Fibroblast of peridontal ligament (primary cell): ENCODE measurements around the gene LSM6.

Experiments
- DNase-seq: peaks from one replicate; pipeline ENCODE4 v3.0.0-alpha.2; 2010; ENCODE audit errors: extremely low read depth

Gene LSM6

GRCh38 chr4:146186041-146186440, 10.5 kb downstream of the LSM6 start:
- DNase-seq, result no peak

- DNase-seq, result no peak
These were observed 11.1 kb downstream of the LSM6 start for GRCh38 chr4:146186596-146186995.

- DNase-seq, result no peak
These were observed 14.9 kb downstream of the LSM6 start for GRCh38 chr4:146190456-146190855.

GRCh38 chr4:146191766-146192458, 16.4 kb downstream of the LSM6 start:
- DNase-seq, result no peak

GRCh38 chr4:146193628-146194027, 18.1 kb downstream of the LSM6 start:
- no peak for DNase-seq

- DNase-seq, result no peak
These were observed 18.7 kb downstream of the LSM6 start for GRCh38 chr4:146194212-146194611.

GRCh38 chr4:146202665-146203064, 27.1 kb downstream of the LSM6 start:
- DNase-seq, result no peak

- no peak for DNase-seq
These were observed 31.9 kb downstream of the LSM6 start for GRCh38 chr4:146207410-146207809.

GRCh38 chr4:146210890-146211289, 35.4 kb downstream of the LSM6 start:
- DNase-seq, result no peak

- DNase-seq, result no peak
These were observed 35.9 kb downstream of the LSM6 start for GRCh38 chr4:146211440-146211839.

GRCh38 chr4:146212781-146213180, 37.3 kb downstream of the LSM6 start:
- DNase-seq, result no peak

GRCh38 chr4:146214238-146214637, 38.7 kb downstream of the LSM6 start, which contains the start of gene REELD1:
REELD1 (plus strand) TSS chr4:146214538; CDS start chr4:146216953, 2,415 bp downstream.
- no peak for DNase-seq

- DNase-seq, result peak; percentile 24
These were observed 46.8 kb downstream of the LSM6 start for GRCh38 chr4:146222313-146222712.

GRCh38 chr4:146224326-146224966, 48.9 kb downstream of the LSM6 start:
- DNase-seq, result no peak

- no peak for DNase-seq
These were observed 53.9 kb downstream of the LSM6 start for GRCh38 chr4:146229406-146229805.

GRCh38 chr4:146232131-146232722, 56.7 kb downstream of the LSM6 start:
- DNase-seq, result no peak

GRCh38 chr4:146235654-146236177, 60.2 kb downstream of the LSM6 start:
- DNase-seq, result peak; percentile 45

- DNase-seq, result no peak
These were observed 60.7 kb downstream of the LSM6 start for GRCh38 chr4:146236216-146236615.

- DNase-seq, result no peak
These were observed 61.6 kb downstream of the LSM6 start for GRCh38 chr4:146237092-146237491.

GRCh38 chr4:146238107-146238506, 62.6 kb downstream of the LSM6 start:
- DNase-seq, result no peak
